SK-N-SH (cell line): ENCODE measurements around the gene FAM222B. TPM values are rescaled to one million over a fixed set of nuclear protein-coding genes. Genes with fewer than 3 reads are reported as not detected.

Source experiments
- CTCF ChIA-PET: fragments of 300-600, 350-600 bp; formaldehyde crosslinking; extraction: SDS; loops from one replicate; lab custom pipeline; 2021; lab: Yijun Ruan, JAX
- POLR2A ChIA-PET: fragments of 350-600 bp; sonication (Branson Sonifier 250); formaldehyde crosslinking; extraction: SDS; loops from one replicate; lab custom pipeline; 2020; ENCODE audit warnings: antibody characterized with exemption, inconsistent platforms; lab: Yijun Ruan, JAX
- DNase-seq: peaks from one replicate; pipeline ENCODE4 v3.0.0; 2012
- H2AFZ ChIP-seq: fragments of 200-600 bp; sonication (generic); 2 replicates; pipeline ENCODE4 v1.8.1; 2016; ENCODE audit warnings: antibody characterized with exemption, mild to moderate bottlenecking, low read depth
- H3F3A ChIP-seq: fragments of 200-600 bp; sonication (generic); replicated peaks from 2 replicates; pipeline ENCODE3; 2016; ENCODE audit warnings: antibody characterized with exemption, mild to moderate bottlenecking; ENCODE audit not compliant: insufficient read depth
- H3K27ac ChIP-seq, 2 experiments: fragments of 200-500 bp in 1 of 2; fragments of 200-600 bp in 1 of 2; sonication (Bioruptor generic) in 1 of 2; sonication (generic), shearing (Covaris generic) in 1 of 2; 2 replicates each; pipeline versions ENCODE4 v1.5.1 to v1.6.1; 2014 to 2016; ENCODE audit warnings: low read depth in 2 of 2, inconsistent platforms in 1 of 2, low read length in 1 of 2, mild to moderate bottlenecking in 1 of 2, mixed read lengths in 1 of 2
- H3K27me3 ChIP-seq: fragments of 200-600 bp; sonication (generic), shearing (Covaris generic); 2 replicates; pipeline ENCODE4 v1.6.1; 2016; ENCODE audit warnings: mixed run types; ENCODE audit not compliant: insufficient read depth
- H3K36me3 ChIP-seq, 2 experiments: fragments of 200-500 bp in 1 of 2; fragments of 200-600 bp in 1 of 2; sonication (Bioruptor generic) in 1 of 2; sonication (generic) in 1 of 2; replicated peaks in 1 of 2; 2 replicates each; pipeline versions ENCODE3 to v1.5.1; 2014 to 2016; ENCODE audit warnings: low read length in 1 of 2, mild to moderate bottlenecking in 1 of 2; ENCODE audit not compliant: insufficient read depth in 2 of 2, control insufficient read depth in 1 of 2
- H3K4me1 ChIP-seq, 2 experiments: fragments of 200-500 bp in 1 of 2; fragments of 200-600 bp in 1 of 2; sonication (Bioruptor generic) in 1 of 2; sonication (generic), shearing (Covaris generic) in 1 of 2; 2 replicates each; pipeline versions ENCODE4 v1.5.1 to v1.6.1; 2014 to 2016; ENCODE audit warnings: low read depth in 1 of 2, low read length in 1 of 2, mixed run types in 1 of 2; ENCODE audit not compliant: insufficient read depth in 2 of 2, control insufficient read depth in 1 of 2
- H3K4me2 ChIP-seq: fragments of 200-600 bp; sonication (generic), shearing (Covaris generic); 2 replicates; pipeline ENCODE4 v1.6.1; 2017; ENCODE audit warnings: mixed run types
- H3K4me3 ChIP-seq, 2 experiments: fragments of 200-500 bp in 1 of 2; fragments of 200-600 bp in 1 of 2; sonication (Bioruptor generic) in 1 of 2; sonication (generic), shearing (Covaris generic) in 1 of 2; 2 replicates each; pipeline versions ENCODE4 v1.5.1 to v1.8.1; 2014 to 2016; ENCODE audit warnings: low read depth in 2 of 2, inconsistent platforms in 1 of 2, low read length in 1 of 2, mild to moderate bottlenecking in 1 of 2, mixed read lengths in 1 of 2, moderate library complexity in 1 of 2
- H3K79me2 ChIP-seq: fragments of 200-600 bp; sonication (generic); 2 replicates; pipeline ENCODE4 v1.8.1; 2017; ENCODE audit warnings: mild to moderate bottlenecking; ENCODE audit not compliant: insufficient read depth
- H3K9ac ChIP-seq: fragments of 200-600 bp; sonication (generic); 2 replicates; pipeline ENCODE4 v1.6.1; 2017; ENCODE audit warnings: mixed run types
- H3K9me2 ChIP-seq: fragments of 200-600 bp; sonication (generic); 2 replicates; pipeline ENCODE4 v1.6.1; 2017; ENCODE audit warnings: mixed run types
- H3K9me3 ChIP-seq: fragments of 200-600 bp; sonication (generic); 2 replicates; pipeline ENCODE4 v1.6.1; 2017; ENCODE audit warnings: mixed run types, mild to moderate bottlenecking, moderate library complexity
- H4K20me1 ChIP-seq: fragments of 200-600 bp; sonication (generic); 2 replicates; pipeline ENCODE4 v1.6.1; 2017; ENCODE audit warnings: mild to moderate bottlenecking, mixed run types; ENCODE audit not compliant: insufficient read depth
- CHD2 ChIP-seq: fragments of 150-350 bp; IDR thresholded peaks from 2 replicates; pipeline ENCODE4 v1.6.1; 2018; ENCODE audit warnings: low read length; ENCODE audit not compliant: partially characterized antibody
- EZH2phosphoT487 ChIP-seq: fragments of 200-600 bp; sonication (generic); IDR thresholded peaks from 2 replicates; pipeline ENCODE4 v1.6.1; 2017; ENCODE audit warnings: low read depth, mixed run types, mild to moderate bottlenecking, antibody characterized with exemption, moderate library complexity, borderline replicate concordance
- FOSL2 ChIP-seq: IDR thresholded peaks from 2 replicates; pipeline ENCODE4 v1.4.0; 2012; ENCODE audit warnings: low read depth, mild to moderate bottlenecking, moderate library complexity, borderline replicate concordance
- GABPA ChIP-seq: IDR thresholded peaks from 2 replicates; pipeline ENCODE4 v1.4.0; 2012; ENCODE audit warnings: low read depth, mild to moderate bottlenecking
- IRF3 ChIP-seq: fragments of 150-350 bp; IDR thresholded peaks from 2 replicates; pipeline ENCODE4 v1.6.1; 2016; ENCODE audit warnings: mild to moderate bottlenecking, low read depth, low read length
- MEF2A ChIP-seq: IDR thresholded peaks from 2 replicates; pipeline ENCODE4 v1.4.0; 2012; ENCODE audit warnings: low read depth, borderline replicate concordance
- MXI1 ChIP-seq: IDR thresholded peaks from 2 replicates; pipeline ENCODE4 v1.6.1; 2012; ENCODE audit warnings: mild to moderate bottlenecking, low read depth, low read length, improper control_type of control experiment
- NRF1 ChIP-seq: IDR thresholded peaks from 2 replicates; pipeline ENCODE4 v1.6.1; 2012; ENCODE audit warnings: low read depth, mild to moderate bottlenecking, low read length
- PBX3 ChIP-seq: IDR thresholded peaks from 2 replicates; pipeline ENCODE4; 2012
- POLR2AphosphoS5 ChIP-seq: IDR thresholded peaks from 2 replicates; pipeline ENCODE4 v1.6.1; 2012; ENCODE audit warnings: low read depth, low read length
- RCOR1 ChIP-seq: fragments of 150-350 bp; IDR thresholded peaks from 2 replicates; pipeline ENCODE4 v1.6.1; 2017; ENCODE audit warnings: antibody characterized with exemption, low read length
- REST ChIP-seq: IDR thresholded peaks from 2 replicates; pipeline ENCODE4 v1.6.1; 2012; ENCODE audit warnings: mild to moderate bottlenecking, low read depth, low read length, moderate library complexity
- RFX5 ChIP-seq: IDR thresholded peaks from 2 replicates; pipeline ENCODE4 v1.6.1; 2012; ENCODE audit warnings: mild to moderate bottlenecking, improper control_type of control experiment, low read length
- RXRA ChIP-seq: IDR thresholded peaks from 2 replicates; pipeline ENCODE4 v1.4.0; 2012; ENCODE audit warnings: low read depth, mild to moderate bottlenecking, borderline replicate concordance
- SMC3 ChIP-seq: IDR thresholded peaks from 2 replicates; pipeline ENCODE4 v1.6.1; 2012; ENCODE audit warnings: low read depth, low read length, improper control_type of control experiment
- TAF1 ChIP-seq: IDR thresholded peaks from 2 replicates; pipeline ENCODE4 v1.6.1; 2012; ENCODE audit warnings: low read depth, mild to moderate bottlenecking, low read length, moderate library complexity, borderline replicate concordance
- TCF12 ChIP-seq: IDR thresholded peaks from 2 replicates; pipeline ENCODE4 v1.4.0; 2012
- USF2 ChIP-seq: fragments of 150-350 bp; IDR thresholded peaks from 2 replicates; pipeline ENCODE4 v1.6.1; 2017; ENCODE audit warnings: antibody characterized with exemption, low read length, low read depth, borderline replicate concordance
- YY1 ChIP-seq: IDR thresholded peaks from 2 replicates; pipeline ENCODE4 v1.4.0; 2012; ENCODE audit warnings: low read depth, mild to moderate bottlenecking
- WGBS: methylation state at CpG from one replicate; pipeline ENCODE4 v1.1.6; 2017; ENCODE audit warnings: low lambda C conversion rate; 5-methylcytosine and 5-hydroxymethylcytosine counted together
- polyA plus RNA-seq, 3 experiments: library from polyadenylated mRNA; depleted of rRNA; stranded (reverse); fragments of >200 nt; gene quantifications; 2 replicates each; pipeline ENCODE4 v1.2.3, GENCODE V29; 2012

FAM222B gene
- polyA plus RNA-seq, 1 of the 3 experiments (the other 2 are of a cell fraction), result 9.0 TPM

- TF ChIP-seq USF2, result no peak
Observed at GRCh38 chr17:28710861-28711722, 131.5 kb downstream of the FAM222B start (continued).

GRCh38 chr17:28707339-28707720 is 135.3 kb downstream of the FAM222B start:
- Histone ChIP-seq H3K9me2 (no peaks in the 10 kb centered on the region), H3K27ac (peak overlapping the region in 1 of 2 experiments; percentile 26; a peak in 1 of 4 replicates), H3K79me2 (peaks cover 9% of the 10 kb centered on the region; the same call in 1 of the 2 replicates), H3K4me1 (peaks cover 0 to 17% of the 10 kb centered on the region in 2 experiments; a peak in 2 of 4 replicates), H3K36me3 (peaks cover 5 to 18% of the 10 kb centered on the region in 2 experiments), H3K9me3 (no peaks in the 10 kb centered on the region), H3K27me3 (no peaks in the 10 kb centered on the region), H3F3A (peaks cover 29% of the 10 kb centered on the region), H3K4me3 (no peak overlapping the region), H2AFZ (no peak overlapping the region)
- ChIA-PET POLR2A (interaction anchor here (1.5 to 1.7 kb wide), 2 partner anchors 12 to 63 kb away, joined by 3 to 11 read pairs; partner anchors contain the start of genes BLTP2 and RPL23A), CTCF (interaction anchor here (0.8 to 3.1 kb wide), 4 partner anchors 20 to 195 kb away, joined by 3 to 17 read pairs (median 3); partner anchors contain the start of gene TLCD1)
- TF ChIP-seq REST (no peak), POLR2AphosphoS5 (no peak), RCOR1 (no peak), FOSL2 (no peak), CHD2 (no peak), TAF1 (no peak), MEF2A (no peak), USF2 (no peak), RXRA (no peak), RFX5 (no peak), NRF1 (no peak), SMC3 (no peak), TCF12 (no peak), MXI1 (no peak), EZH2phosphoT487 (no peak), YY1 (no peak), IRF3 (no peak), PBX3 (no peak), GABPA (no peak)
- TF ChIP-seq, all 33 proteins: peak for 0
- Histone ChIP-seq H3K9ac (no peak overlapping the region), H4K20me1 (no peaks in the 10 kb centered on the region), H3K4me2 (no peak overlapping the region)
- WGBS, result 100% methylated on average over 2 of the region's 2 CpGs
- no peak for DNase-seq
